Globus pallidus (tissue), 1 donor: Measurements from ENCODE around the gene RNU1-1.
"Not testable (repeated sequence)": the region's sequence is repeated elsewhere in the genome, so short reads cannot be mapped to it uniquely, and the experiment has no call there.

ENCODE experiments used
- DNase-seq: peaks from one replicate; pipeline ENCODE4 v3.0.0-alpha.2; 2015; ENCODE audit warnings: low spot score

The RNU1-1 gene

GRCh38 chr1:16493731-16494130 is 20.4 kb downstream of the RNU1-1 start:
- not testable (repeated sequence) for DNase-seq

- not testable (repeated sequence) for DNase-seq
Observed at GRCh38 chr1:16492937-16493336, 21.1 kb downstream of the RNU1-1 start.

GRCh38 chr1:16491056-16491675 is 22.9 kb downstream of the RNU1-1 start:
- no peak for DNase-seq

- not testable (repeated sequence) for DNase-seq
Observed at GRCh38 chr1:16489195-16489880, 24.7 kb downstream of the RNU1-1 start.

- DNase-seq: not testable (repeated sequence)
Observed at GRCh38 chr1:16487011-16487410, 27.1 kb downstream of the RNU1-1 start.

GRCh38 chr1:16486316-16486715 is 27.8 kb downstream of the RNU1-1 start:
- DNase-seq: not testable (repeated sequence)

GRCh38 chr1:16484931-16485330 is 29.2 kb downstream of the RNU1-1 start:
- DNase-seq: no peak

- DNase-seq: no peak
Observed at GRCh38 chr1:16484501-16484835, 29.6 kb downstream of the RNU1-1 start.

GRCh38 chr1:16483639-16484500 is 30.2 kb downstream of the RNU1-1 start:
- not testable (repeated sequence) for DNase-seq

GRCh38 chr1:16483146-16483545 is 30.9 kb downstream of the RNU1-1 start:
- DNase-seq: not testable (repeated sequence)

GRCh38 chr1:16478091-16478490 is 36.0 kb downstream of the RNU1-1 start:
- no peak for DNase-seq

- not testable (repeated sequence) for DNase-seq
Observed at GRCh38 chr1:16475771-16476770, 38.0 kb downstream of the RNU1-1 start.

- DNase-seq: not testable (repeated sequence)
Observed at GRCh38 chr1:16474891-16475290, 39.2 kb downstream of the RNU1-1 start.

- DNase-seq: no peak
Observed at GRCh38 chr1:16474166-16474800, 39.8 kb downstream of the RNU1-1 start.

GRCh38 chr1:16468558-16468957 is 45.5 kb downstream of the RNU1-1 start:
- no peak for DNase-seq

GRCh38 chr1:16464917-16465625 is 49.0 kb downstream of the RNU1-1 start:
- DNase-seq: no peak
